Measurements from ENCODE around the gene HSPA12B. TPM values are rescaled to one million over a fixed set of nuclear protein-coding genes. Genes with fewer than 3 reads are reported as not detected.

The HSPA12B gene
- total and polyA plus RNA-seq, 2 experiments from 2014 or later, result 2.5 to 3.4 TPM

DNA sequence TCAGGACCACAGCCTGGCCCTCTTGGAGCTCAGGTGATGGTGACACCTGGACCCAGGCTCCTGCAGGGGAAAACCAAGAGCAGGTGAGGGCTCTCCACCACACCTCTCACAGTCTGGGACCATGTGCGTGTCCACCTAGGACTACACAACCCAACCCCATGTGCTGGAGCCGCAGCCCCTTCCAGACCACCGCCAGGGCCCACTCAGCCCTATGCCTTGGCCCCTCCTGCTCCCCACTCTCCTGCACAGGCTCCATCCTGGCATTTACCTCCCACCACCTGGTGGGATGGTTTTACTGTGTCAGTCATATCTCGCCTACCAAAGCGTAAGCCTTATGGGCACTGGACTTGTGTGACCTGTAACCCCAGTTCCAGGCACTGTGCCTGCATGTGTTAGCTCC lies 37.6 kb upstream of the HSPA12B start:
- H4K20me1 ChIP-seq (ENCODE audit: insufficient read depth, poor library complexity, severe bottlenecking), result no peaks in the 10 kb centered on the region
- 95% methylated on average over 5 of the region's 5 CpGs for WGBS (ENCODE audit: low lambda C conversion rate, missing lambda C conversion rate)
- H3K4me2 ChIP-seq, result no peak overlapping the region
- no peaks in the 10 kb centered on the region for H3K79me2 ChIP-seq
- H3K36me3 ChIP-seq (replicated peaks; ENCODE audit: insufficient read depth, low read depth), result no peaks in the 10 kb centered on the region
- H3K9me2 ChIP-seq (replicated peaks; ENCODE audit: insufficient read depth), result no peaks in the 10 kb centered on the region
- no peak for DNase-seq (ENCODE audit: low spot score)
- H3K27me3 ChIP-seq, result no peaks in the 10 kb centered on the region
- no peak overlapping the region for H2AFZ ChIP-seq
- TF ChIP-seq, protein P1, sequence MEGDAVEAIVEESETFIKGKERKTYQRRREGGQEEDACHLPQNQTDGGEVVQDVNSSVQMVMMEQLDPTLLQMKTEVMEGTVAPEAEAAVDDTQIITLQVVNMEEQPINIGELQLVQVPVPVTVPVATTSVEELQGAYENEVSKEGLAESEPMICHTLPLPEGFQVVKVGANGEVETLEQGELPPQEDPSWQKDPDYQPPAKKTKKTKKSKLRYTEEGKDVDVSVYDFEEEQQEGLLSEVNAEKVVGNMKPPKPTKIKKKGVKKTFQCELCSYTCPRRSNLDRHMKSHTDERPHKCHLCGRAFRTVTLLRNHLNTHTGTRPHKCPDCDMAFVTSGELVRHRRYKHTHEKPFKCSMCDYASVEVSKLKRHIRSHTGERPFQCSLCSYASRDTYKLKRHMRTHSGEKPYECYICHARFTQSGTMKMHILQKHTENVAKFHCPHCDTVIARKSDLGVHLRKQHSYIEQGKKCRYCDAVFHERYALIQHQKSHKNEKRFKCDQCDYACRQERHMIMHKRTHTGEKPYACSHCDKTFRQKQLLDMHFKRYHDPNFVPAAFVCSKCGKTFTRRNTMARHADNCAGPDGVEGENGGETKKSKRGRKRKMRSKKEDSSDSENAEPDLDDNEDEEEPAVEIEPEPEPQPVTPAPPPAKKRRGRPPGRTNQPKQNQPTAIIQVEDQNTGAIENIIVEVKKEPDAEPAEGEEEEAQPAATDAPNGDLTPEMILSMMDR (IDR thresholded peaks at IDR 0.05; ENCODE audit: poor library complexity), result no peak
- TF ChIP-seq EZH2 (IDR thresholded peaks at IDR 0.05; ENCODE audit: borderline replicate concordance) (no peak), EZH2phosphoT487 (IDR thresholded peaks at IDR 0.05; ENCODE audit: low read depth, severe bottlenecking, unreplicated experiment) (no peak)
- H3K27ac ChIP-seq, result no peak overlapping the region
- no peak overlapping the region for H3K4me3 ChIP-seq
- H3K9me3 ChIP-seq (ENCODE audit: low read depth), result no peaks in the 10 kb centered on the region
- no peaks in the 10 kb centered on the region for H3K4me1 ChIP-seq (ENCODE audit: insufficient read depth)

DNA sequence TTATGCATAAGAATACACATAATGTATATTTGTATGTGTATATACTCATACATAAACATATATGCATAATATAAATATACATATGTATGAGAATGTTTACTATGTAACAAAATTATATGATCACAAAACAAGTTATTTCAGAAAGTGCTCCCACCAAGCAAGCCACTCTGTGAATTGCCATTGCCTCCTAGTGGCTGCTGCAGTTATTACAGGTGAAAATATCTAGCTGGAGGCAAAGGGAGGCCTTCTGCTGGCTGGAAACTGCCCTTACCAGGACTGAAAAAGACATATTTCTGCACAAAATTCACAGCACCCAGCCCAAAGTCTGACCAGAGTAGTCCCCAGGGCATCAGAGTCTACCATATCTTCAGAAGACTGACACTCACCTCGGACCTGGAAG lies 36.3 kb upstream of the HSPA12B start:
- 94% methylated on average over 1 of the region's 1 CpG for WGBS (ENCODE audit: low lambda C conversion rate, missing lambda C conversion rate)

DNA sequence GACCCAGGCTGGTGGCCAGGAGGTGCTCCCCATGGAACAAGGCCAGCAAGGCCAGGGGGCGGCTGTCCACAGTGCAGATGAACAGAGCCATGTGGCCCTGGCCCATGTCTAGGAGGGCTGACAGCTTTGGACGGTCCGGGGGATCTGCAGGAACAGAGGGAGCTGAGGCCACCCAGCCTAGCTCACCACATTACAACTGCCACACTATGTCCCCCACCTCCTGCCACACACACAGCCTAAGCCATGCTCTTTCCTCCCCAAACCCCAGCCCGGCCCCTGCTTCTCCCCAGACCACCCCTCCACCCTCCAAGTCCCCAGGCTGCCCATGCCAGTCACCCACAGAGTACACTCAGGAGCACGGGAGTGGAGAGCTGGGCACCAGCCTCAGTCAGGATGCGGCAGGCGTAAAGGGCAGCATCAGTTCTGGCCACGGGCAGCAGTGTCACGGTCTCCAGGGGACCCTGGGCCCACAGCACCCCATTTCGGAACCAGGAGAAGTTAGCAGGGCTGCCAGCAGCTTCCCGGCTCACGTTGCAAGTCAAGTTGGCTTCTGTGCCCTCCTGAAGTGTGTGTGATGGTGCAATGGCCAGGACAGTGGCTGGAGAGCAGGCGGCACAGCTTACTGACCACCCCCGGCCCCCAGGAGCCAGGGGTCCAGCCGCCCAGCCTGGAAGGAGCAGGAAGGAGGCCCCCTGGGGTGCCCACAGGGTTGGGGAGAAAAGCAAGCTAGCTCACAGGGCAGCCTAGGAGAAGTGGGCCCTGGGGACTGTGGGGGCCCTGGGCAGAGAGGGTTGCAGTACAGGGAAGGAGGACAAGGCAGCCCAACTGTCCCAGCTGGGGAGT lies 35.5 kb upstream of the HSPA12B start:
- Histone ChIP-seq H3K4me2 (no peak overlapping the region), H3K4me3 (no peak overlapping the region), H3K27ac (no peak overlapping the region), H3K27me3 (no peaks in the 10 kb centered on the region), H3K9me2 (replicated peaks; ENCODE audit: insufficient read depth) (no peaks in the 10 kb centered on the region), H3K9me3 (ENCODE audit: low read depth) (no peaks in the 10 kb centered on the region), H3K4me1 (ENCODE audit: insufficient read depth) (no peaks in the 10 kb centered on the region), H3K79me2 (no peaks in the 10 kb centered on the region), H3K36me3 (replicated peaks; ENCODE audit: insufficient read depth, low read depth) (no peaks in the 10 kb centered on the region), H2AFZ (no peak overlapping the region), H4K20me1 (ENCODE audit: insufficient read depth, poor library complexity, severe bottlenecking) (no peaks in the 10 kb centered on the region)
- WGBS (ENCODE audit: low lambda C conversion rate, missing lambda C conversion rate), result 91% methylated on average over 13 of the region's 15 CpGs
- DNase-seq (ENCODE audit: low spot score), result no peak
- TF ChIP-seq EZH2phosphoT487 (IDR thresholded peaks at IDR 0.05; ENCODE audit: low read depth, severe bottlenecking, unreplicated experiment) (no peak), EZH2 (IDR thresholded peaks at IDR 0.05; ENCODE audit: borderline replicate concordance) (no peak)
- TF ChIP-seq, protein P1 (IDR thresholded peaks at IDR 0.05; ENCODE audit: poor library complexity), result no peak

More for the DNA sequence above, 36.3 kb upstream of the HSPA12B start:
- Histone ChIP-seq H3K36me3 (replicated peaks; ENCODE audit: insufficient read depth, low read depth) (no peaks in the 10 kb centered on the region), H3K4me2 (no peak overlapping the region), H3K79me2 (no peaks in the 10 kb centered on the region), H3K4me3 (no peak overlapping the region), H2AFZ (no peak overlapping the region), H3K27ac (no peak overlapping the region), H3K4me1 (ENCODE audit: insufficient read depth) (no peaks in the 10 kb centered on the region), H3K9me3 (ENCODE audit: low read depth) (no peaks in the 10 kb centered on the region), H3K27me3 (no peaks in the 10 kb centered on the region), H4K20me1 (ENCODE audit: insufficient read depth, poor library complexity, severe bottlenecking) (no peaks in the 10 kb centered on the region), H3K9me2 (replicated peaks; ENCODE audit: insufficient read depth) (no peaks in the 10 kb centered on the region)
- TF ChIP-seq, protein P1 (IDR thresholded peaks at IDR 0.05; ENCODE audit: poor library complexity), result peak; percentile 21
- TF ChIP-seq EZH2phosphoT487 (IDR thresholded peaks at IDR 0.05; ENCODE audit: low read depth, severe bottlenecking, unreplicated experiment) (no peak), EZH2 (IDR thresholded peaks at IDR 0.05; ENCODE audit: borderline replicate concordance) (no peak)
- DNase-seq (ENCODE audit: low spot score), result no peak

Data from hepatocyte (in vitro differentiated cells).